SK-N-SH (cell line): Measurements from ENCODE around the gene ASCC1. TPM values are rescaled to one million over a fixed set of nuclear protein-coding genes. Genes with fewer than 3 reads are reported as not detected.

Experiments used
- CTCF ChIA-PET: fragments of 300-600, 350-600 bp; formaldehyde crosslinking; extraction: SDS; loops from one replicate; lab custom pipeline; 2021; lab: Yijun Ruan, JAX
- POLR2A ChIA-PET: fragments of 350-600 bp; sonication (Branson Sonifier 250); formaldehyde crosslinking; extraction: SDS; loops from one replicate; lab custom pipeline; 2020; ENCODE audit warnings: antibody characterized with exemption, inconsistent platforms; lab: Yijun Ruan, JAX
- DNase-seq: peaks from one replicate; pipeline ENCODE4 v3.0.0; 2012
- H2AFZ ChIP-seq: fragments of 200-600 bp; sonication (generic); 2 replicates; pipeline ENCODE4 v1.8.1; 2016; ENCODE audit warnings: antibody characterized with exemption, mild to moderate bottlenecking, low read depth
- H3F3A ChIP-seq: fragments of 200-600 bp; sonication (generic); replicated peaks from 2 replicates; pipeline ENCODE3; 2016; ENCODE audit warnings: antibody characterized with exemption, mild to moderate bottlenecking; ENCODE audit not compliant: insufficient read depth
- H3K27ac ChIP-seq, 2 experiments: fragments of 200-500 bp in 1 of 2; fragments of 200-600 bp in 1 of 2; sonication (Bioruptor generic) in 1 of 2; sonication (generic), shearing (Covaris generic) in 1 of 2; 2 replicates each; pipeline versions ENCODE4 v1.5.1 to v1.6.1; 2014 to 2016; ENCODE audit warnings: low read depth in 2 of 2, inconsistent platforms in 1 of 2, low read length in 1 of 2, mild to moderate bottlenecking in 1 of 2, mixed read lengths in 1 of 2
- H3K27me3 ChIP-seq: fragments of 200-600 bp; sonication (generic), shearing (Covaris generic); 2 replicates; pipeline ENCODE4 v1.6.1; 2016; ENCODE audit warnings: mixed run types; ENCODE audit not compliant: insufficient read depth
- H3K36me3 ChIP-seq, 2 experiments: fragments of 200-500 bp in 1 of 2; fragments of 200-600 bp in 1 of 2; sonication (Bioruptor generic) in 1 of 2; sonication (generic) in 1 of 2; replicated peaks in 1 of 2; 2 replicates each; pipeline versions ENCODE3 to v1.5.1; 2014 to 2016; ENCODE audit warnings: low read length in 1 of 2, mild to moderate bottlenecking in 1 of 2; ENCODE audit not compliant: insufficient read depth in 2 of 2, control insufficient read depth in 1 of 2
- H3K4me1 ChIP-seq, 2 experiments: fragments of 200-500 bp in 1 of 2; fragments of 200-600 bp in 1 of 2; sonication (Bioruptor generic) in 1 of 2; sonication (generic), shearing (Covaris generic) in 1 of 2; 2 replicates each; pipeline versions ENCODE4 v1.5.1 to v1.6.1; 2014 to 2016; ENCODE audit warnings: low read depth in 1 of 2, low read length in 1 of 2, mixed run types in 1 of 2; ENCODE audit not compliant: insufficient read depth in 2 of 2, control insufficient read depth in 1 of 2
- H3K4me2 ChIP-seq: fragments of 200-600 bp; sonication (generic), shearing (Covaris generic); 2 replicates; pipeline ENCODE4 v1.6.1; 2017; ENCODE audit warnings: mixed run types
- H3K4me3 ChIP-seq, 2 experiments: fragments of 200-500 bp in 1 of 2; fragments of 200-600 bp in 1 of 2; sonication (Bioruptor generic) in 1 of 2; sonication (generic), shearing (Covaris generic) in 1 of 2; 2 replicates each; pipeline versions ENCODE4 v1.5.1 to v1.8.1; 2014 to 2016; ENCODE audit warnings: low read depth in 2 of 2, inconsistent platforms in 1 of 2, low read length in 1 of 2, mild to moderate bottlenecking in 1 of 2, mixed read lengths in 1 of 2, moderate library complexity in 1 of 2
- H3K79me2 ChIP-seq: fragments of 200-600 bp; sonication (generic); 2 replicates; pipeline ENCODE4 v1.8.1; 2017; ENCODE audit warnings: mild to moderate bottlenecking; ENCODE audit not compliant: insufficient read depth
- H3K9ac ChIP-seq: fragments of 200-600 bp; sonication (generic); 2 replicates; pipeline ENCODE4 v1.6.1; 2017; ENCODE audit warnings: mixed run types
- H3K9me2 ChIP-seq: fragments of 200-600 bp; sonication (generic); 2 replicates; pipeline ENCODE4 v1.6.1; 2017; ENCODE audit warnings: mixed run types
- H3K9me3 ChIP-seq: fragments of 200-600 bp; sonication (generic); 2 replicates; pipeline ENCODE4 v1.6.1; 2017; ENCODE audit warnings: mixed run types, mild to moderate bottlenecking, moderate library complexity
- H4K20me1 ChIP-seq: fragments of 200-600 bp; sonication (generic); 2 replicates; pipeline ENCODE4 v1.6.1; 2017; ENCODE audit warnings: mild to moderate bottlenecking, mixed run types; ENCODE audit not compliant: insufficient read depth
- ELF1 ChIP-seq: IDR thresholded peaks from 2 replicates; pipeline ENCODE4 v1.4.0; 2012
- EP300 ChIP-seq, 2 experiments: IDR thresholded peaks; 2 replicates each; pipeline versions ENCODE4 v1.4.0 to v1.6.1; 2012; ENCODE audit warnings: borderline replicate concordance in 1 of 2, low read depth in 1 of 2, low read length in 1 of 2
- FOSL2 ChIP-seq: IDR thresholded peaks from 2 replicates; pipeline ENCODE4 v1.4.0; 2012; ENCODE audit warnings: low read depth, mild to moderate bottlenecking, moderate library complexity, borderline replicate concordance
- FOXJ3 ChIP-seq: sonication (generic); formaldehyde crosslinking; IDR thresholded peaks from 2 replicates; pipeline ENCODE4 v1.5.1; 2020; ENCODE audit warnings: mild to moderate bottlenecking, missing genetic modification reagents
- GABPA ChIP-seq: IDR thresholded peaks from 2 replicates; pipeline ENCODE4 v1.4.0; 2012; ENCODE audit warnings: low read depth, mild to moderate bottlenecking
- MXI1 ChIP-seq: IDR thresholded peaks from 2 replicates; pipeline ENCODE4 v1.6.1; 2012; ENCODE audit warnings: mild to moderate bottlenecking, low read depth, low read length, improper control_type of control experiment
- NRF1 ChIP-seq: IDR thresholded peaks from 2 replicates; pipeline ENCODE4 v1.6.1; 2012; ENCODE audit warnings: low read depth, mild to moderate bottlenecking, low read length
- POLR2AphosphoS5 ChIP-seq: IDR thresholded peaks from 2 replicates; pipeline ENCODE4 v1.6.1; 2012; ENCODE audit warnings: low read depth, low read length
- RXRA ChIP-seq: IDR thresholded peaks from 2 replicates; pipeline ENCODE4 v1.4.0; 2012; ENCODE audit warnings: low read depth, mild to moderate bottlenecking, borderline replicate concordance
- SIN3A ChIP-seq: IDR thresholded peaks from 2 replicates; pipeline ENCODE4 v1.6.1; 2012; ENCODE audit warnings: low read depth, mild to moderate bottlenecking, low read length, moderate library complexity, borderline replicate concordance
- TAF1 ChIP-seq: IDR thresholded peaks from 2 replicates; pipeline ENCODE4 v1.6.1; 2012; ENCODE audit warnings: low read depth, mild to moderate bottlenecking, low read length, moderate library complexity, borderline replicate concordance
- TEAD4 ChIP-seq: IDR thresholded peaks from 2 replicates; pipeline ENCODE4 v1.4.0; 2012; ENCODE audit warnings: mild to moderate bottlenecking, borderline replicate concordance; ENCODE audit not compliant: insufficient read depth
- YY1 ChIP-seq: IDR thresholded peaks from 2 replicates; pipeline ENCODE4 v1.4.0; 2012; ENCODE audit warnings: low read depth, mild to moderate bottlenecking
- ZBTB33 ChIP-seq: IDR thresholded peaks from 2 replicates; pipeline ENCODE4 v1.4.0; 2012; ENCODE audit warnings: low read depth, borderline replicate concordance
- WGBS: methylation state at CpG from one replicate; pipeline ENCODE4 v1.1.6; 2017; ENCODE audit warnings: low lambda C conversion rate; 5-methylcytosine and 5-hydroxymethylcytosine counted together
- polyA plus RNA-seq, 3 experiments: library from polyadenylated mRNA; depleted of rRNA; stranded (reverse); fragments of >200 nt; gene quantifications; 2 replicates each; pipeline ENCODE4 v1.2.3, GENCODE V29; 2012
- TF ChIP-seq, protein P1 (sequence below): fragments of 150-350 bp; IDR thresholded peaks from 2 replicates; pipeline ENCODE4 v1.6.1; 2017; ENCODE audit warnings: antibody characterized with exemption, low read length, low read depth, borderline replicate concordance
- TF ChIP-seq, protein P2 (sequence below): IDR thresholded peaks from 2 replicates; pipeline ENCODE4; 2012
- TF ChIP-seq, protein P3 (sequence below): fragments of 200-600 bp; sonication (generic); IDR thresholded peaks from 2 replicates; pipeline ENCODE4 v1.6.1; 2017; ENCODE audit warnings: antibody characterized with exemption, mild to moderate bottlenecking, moderate library complexity
- TF ChIP-seq, protein P4 (sequence below): IDR thresholded peaks from 2 replicates; pipeline ENCODE4 v1.4.0; 2012; ENCODE audit warnings: low read depth, borderline replicate concordance

ASCC1 gene
- polyA plus RNA-seq, 1 of the 3 experiments (the other 2 are of a cell fraction) = 15.0 TPM

DNA sequence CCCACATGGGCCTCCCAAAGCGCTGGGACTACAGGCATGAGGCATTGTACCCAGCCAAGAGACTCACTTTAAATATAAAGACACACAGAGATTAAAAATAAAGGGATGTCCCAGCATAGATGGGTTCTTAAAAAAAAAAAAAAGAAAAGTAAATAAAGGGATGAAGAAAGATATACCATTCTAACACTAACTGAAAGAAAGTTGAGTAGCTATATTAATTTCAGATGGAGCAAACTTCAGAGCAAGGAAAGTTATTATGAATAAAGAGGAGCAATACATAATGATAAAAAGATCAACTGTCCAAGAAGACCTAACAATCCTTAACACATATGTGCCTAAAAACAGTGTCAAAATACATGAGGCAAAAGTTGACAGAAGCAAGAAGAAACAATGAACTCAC lies 94.7 kb downstream of the ASCC1 start:
- DNase-seq = no peak
- Histone ChIP-seq H3K27me3 (no peaks in the 10 kb centered on the region), H3K4me1 (peaks cover 0 to 1% of the 10 kb centered on the region in 2 experiments; a peak in 2 of 4 replicates), H3K4me2 (no peak overlapping the region), H3K79me2 (no peaks in the 10 kb centered on the region), H3K27ac (no peak overlapping the region), H4K20me1 (no peaks in the 10 kb centered on the region)
- POLR2A ChIA-PET = no interaction called here
- CTCF ChIA-PET = no interaction called here
- TF ChIP-seq MXI1 (no peak), POLR2AphosphoS5 (no peak), YY1 (no peak), NRF1 (no peak), FOSL2 (no peak), GABPA (no peak), EP300 (IDR thresholded peaks at IDR 0.05; ENCODE audit: borderline replicate concordance in 1 of 2, low read depth in 1 of 2, low read length in 1 of 2) (no peak), TAF1 (no peak), FOXJ3 (no peak), ELF1 (no peak), RXRA (no peak), SIN3A (no peak), TEAD4 (no peak), ZBTB33 (no peak)
- TF ChIP-seq, protein P1, sequence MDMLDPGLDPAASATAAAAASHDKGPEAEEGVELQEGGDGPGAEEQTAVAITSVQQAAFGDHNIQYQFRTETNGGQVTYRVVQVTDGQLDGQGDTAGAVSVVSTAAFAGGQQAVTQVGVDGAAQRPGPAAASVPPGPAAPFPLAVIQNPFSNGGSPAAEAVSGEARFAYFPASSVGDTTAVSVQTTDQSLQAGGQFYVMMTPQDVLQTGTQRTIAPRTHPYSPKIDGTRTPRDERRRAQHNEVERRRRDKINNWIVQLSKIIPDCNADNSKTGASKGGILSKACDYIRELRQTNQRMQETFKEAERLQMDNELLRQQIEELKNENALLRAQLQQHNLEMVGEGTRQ = no peak
- TF ChIP-seq, protein P2, sequence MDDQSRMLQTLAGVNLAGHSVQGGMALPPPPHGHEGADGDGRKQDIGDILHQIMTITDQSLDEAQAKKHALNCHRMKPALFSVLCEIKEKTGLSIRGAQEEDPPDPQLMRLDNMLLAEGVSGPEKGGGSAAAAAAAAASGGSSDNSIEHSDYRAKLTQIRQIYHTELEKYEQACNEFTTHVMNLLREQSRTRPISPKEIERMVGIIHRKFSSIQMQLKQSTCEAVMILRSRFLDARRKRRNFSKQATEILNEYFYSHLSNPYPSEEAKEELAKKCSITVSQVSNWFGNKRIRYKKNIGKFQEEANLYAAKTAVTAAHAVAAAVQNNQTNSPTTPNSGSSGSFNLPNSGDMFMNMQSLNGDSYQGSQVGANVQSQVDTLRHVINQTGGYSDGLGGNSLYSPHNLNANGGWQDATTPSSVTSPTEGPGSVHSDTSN = no peak
- TF ChIP-seq, protein P3, sequence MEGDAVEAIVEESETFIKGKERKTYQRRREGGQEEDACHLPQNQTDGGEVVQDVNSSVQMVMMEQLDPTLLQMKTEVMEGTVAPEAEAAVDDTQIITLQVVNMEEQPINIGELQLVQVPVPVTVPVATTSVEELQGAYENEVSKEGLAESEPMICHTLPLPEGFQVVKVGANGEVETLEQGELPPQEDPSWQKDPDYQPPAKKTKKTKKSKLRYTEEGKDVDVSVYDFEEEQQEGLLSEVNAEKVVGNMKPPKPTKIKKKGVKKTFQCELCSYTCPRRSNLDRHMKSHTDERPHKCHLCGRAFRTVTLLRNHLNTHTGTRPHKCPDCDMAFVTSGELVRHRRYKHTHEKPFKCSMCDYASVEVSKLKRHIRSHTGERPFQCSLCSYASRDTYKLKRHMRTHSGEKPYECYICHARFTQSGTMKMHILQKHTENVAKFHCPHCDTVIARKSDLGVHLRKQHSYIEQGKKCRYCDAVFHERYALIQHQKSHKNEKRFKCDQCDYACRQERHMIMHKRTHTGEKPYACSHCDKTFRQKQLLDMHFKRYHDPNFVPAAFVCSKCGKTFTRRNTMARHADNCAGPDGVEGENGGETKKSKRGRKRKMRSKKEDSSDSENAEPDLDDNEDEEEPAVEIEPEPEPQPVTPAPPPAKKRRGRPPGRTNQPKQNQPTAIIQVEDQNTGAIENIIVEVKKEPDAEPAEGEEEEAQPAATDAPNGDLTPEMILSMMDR = no peak
- TF ChIP-seq, protein P4, sequence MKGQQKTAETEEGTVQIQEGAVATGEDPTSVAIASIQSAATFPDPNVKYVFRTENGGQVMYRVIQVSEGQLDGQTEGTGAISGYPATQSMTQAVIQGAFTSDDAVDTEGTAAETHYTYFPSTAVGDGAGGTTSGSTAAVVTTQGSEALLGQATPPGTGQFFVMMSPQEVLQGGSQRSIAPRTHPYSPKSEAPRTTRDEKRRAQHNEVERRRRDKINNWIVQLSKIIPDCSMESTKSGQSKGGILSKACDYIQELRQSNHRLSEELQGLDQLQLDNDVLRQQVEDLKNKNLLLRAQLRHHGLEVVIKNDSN = no peak
- TF ChIP-seq, all 33 proteins: peak for 0
- H2AFZ ChIP-seq = no peak overlapping the region
- peaks cover 0 to 30% of the 10 kb centered on the region in 2 experiments for H3K36me3 ChIP-seq
- WGBS = 92% methylated on average over 1 of the region's 1 CpG
- no peaks in the 10 kb centered on the region for H3K9me2 ChIP-seq
- H3F3A ChIP-seq = peaks cover 10% of the 10 kb centered on the region
- no peak overlapping the region for H3K9ac ChIP-seq
- H3K4me3 ChIP-seq = no peak overlapping the region
- H3K9me3 ChIP-seq = no peaks in the 10 kb centered on the region
